HEK293T (cell line): ENCODE data around the gene FNTB.

Experiments used
- CTCF ChIA-PET: fragments of 350-600 bp; formaldehyde crosslinking; extraction: SDS; loops from one replicate; lab custom pipeline; 2021; ENCODE audit warnings: antibody characterized with exemption, inconsistent platforms; lab: Yijun Ruan, JAX
- POLR2A ChIA-PET: fragments of 350-600 bp; formaldehyde crosslinking; extraction: SDS; loops from one replicate; lab custom pipeline; 2020; ENCODE audit warnings: antibody characterized with exemption, inconsistent platforms; lab: Yijun Ruan, JAX
- DNase-seq: peaks from one replicate; pipeline ENCODE4 v3.0.0; 2012; ENCODE audit warnings: mixed read lengths; ENCODE audit errors: extremely low spot score
- ARNT ChIP-seq: fragments of 450-650 bp; IDR thresholded peaks from 2 replicates; pipeline ENCODE4 v1.6.1; 2017; ENCODE audit warnings: mild to moderate bottlenecking
- BHLHE40 ChIP-seq: fragments of 450-650 bp; IDR thresholded peaks from 2 replicates; pipeline ENCODE4 v1.6.1; 2016; ENCODE audit warnings: mild to moderate bottlenecking, moderate library complexity, borderline replicate concordance
- CTBP1 ChIP-seq: fragments of 450-650 bp; IDR thresholded peaks from 2 replicates; pipeline ENCODE4 v1.6.1; 2016; ENCODE audit warnings: borderline replicate concordance
- ELF4 ChIP-seq: fragments of 450-650 bp; IDR thresholded peaks from 2 replicates; pipeline ENCODE4 v1.6.1; 2017; ENCODE audit warnings: antibody characterized with exemption
- FOXA1 ChIP-seq: fragments of 450-650 bp; IDR thresholded peaks from 2 replicates; pipeline ENCODE4 v1.6.1; 2016; ENCODE audit warnings: mild to moderate bottlenecking
- FOXK2 ChIP-seq: fragments of 450-650 bp; IDR thresholded peaks from 2 replicates; pipeline ENCODE4 v1.6.1; 2016; ENCODE audit warnings: mild to moderate bottlenecking
- FOXM1 ChIP-seq: fragments of 450-650 bp; IDR thresholded peaks from 2 replicates; pipeline ENCODE4 v1.6.1; 2017; ENCODE audit warnings: mild to moderate bottlenecking, borderline replicate concordance
- HDGF ChIP-seq: fragments of 450-650 bp; IDR thresholded peaks from 2 replicates; pipeline ENCODE4 v1.6.1; 2017; ENCODE audit warnings: antibody characterized with exemption, borderline replicate concordance
- L3MBTL2 ChIP-seq: fragments of 450-650 bp; conservative IDR thresholded peaks from 2 replicates; pipeline ENCODE4 v1.6.1; 2016; ENCODE audit warnings: mild to moderate bottlenecking
- LEF1 ChIP-seq: fragments of 450-650 bp; IDR thresholded peaks from 2 replicates; pipeline ENCODE4 v1.6.1; 2017; ENCODE audit warnings: mild to moderate bottlenecking, borderline replicate concordance
- NFRKB ChIP-seq: fragments of 450-650 bp; IDR thresholded peaks from 2 replicates; pipeline ENCODE4 v1.6.1; 2016; ENCODE audit warnings: mild to moderate bottlenecking, moderate library complexity
- SP1 ChIP-seq: fragments of 450-650 bp; IDR thresholded peaks from 2 replicates; pipeline ENCODE4 v1.6.1; 2017
- SUZ12 ChIP-seq: fragments of 450-650 bp; IDR thresholded peaks from 2 replicates; pipeline ENCODE4 v1.6.1; 2016; ENCODE audit warnings: mild to moderate bottlenecking
- TARDBP ChIP-seq: fragments of 450-650 bp; IDR thresholded peaks from 2 replicates; pipeline ENCODE4 v1.6.1; 2016
- ZNF384 ChIP-seq: fragments of 450-650 bp; IDR thresholded peaks from 2 replicates; pipeline ENCODE4 v1.6.1; 2016
- TF ChIP-seq, protein P1 (sequence below): fragments of 450-650 bp; IDR thresholded peaks from 2 replicates; pipeline ENCODE4 v1.6.1; 2016

FNTB gene

GRCh38 chr14:64993266-64993930 is 6.7 kb downstream of the FNTB start:
- POLR2A ChIA-PET, result interaction anchor here (0.6 kb wide), 1 partner anchor 8 kb away, joined by 3 read pairs; no protein-coding TSS in a partner anchor
- no peak for TF ChIP-seq TARDBP
- TF ChIP-seq ELF4, result no peak
- no peak for TF ChIP-seq FOXK2
- no peak for TF ChIP-seq NFRKB
- TF ChIP-seq SP1, result no peak
- CTCF ChIA-PET, result interaction anchor here (2.3 kb wide), 1 partner anchor 27 kb away, joined by 9 read pairs; no protein-coding TSS in a partner anchor
- DNase-seq, result no peak

GRCh38 chr14:64994540-64994939 is 7.8 kb downstream of the FNTB start:
- CTCF ChIA-PET, result interaction anchor here (2.3 kb wide), 1 partner anchor 26 kb away, joined by 9 read pairs; no protein-coding TSS in a partner anchor
- POLR2A ChIA-PET, result interaction anchor here (1.5 kb wide), 1 partner anchor 8 kb away, joined by 7 read pairs; no protein-coding TSS in a partner anchor
- no peak for DNase-seq
- TF ChIP-seq, protein P1, sequence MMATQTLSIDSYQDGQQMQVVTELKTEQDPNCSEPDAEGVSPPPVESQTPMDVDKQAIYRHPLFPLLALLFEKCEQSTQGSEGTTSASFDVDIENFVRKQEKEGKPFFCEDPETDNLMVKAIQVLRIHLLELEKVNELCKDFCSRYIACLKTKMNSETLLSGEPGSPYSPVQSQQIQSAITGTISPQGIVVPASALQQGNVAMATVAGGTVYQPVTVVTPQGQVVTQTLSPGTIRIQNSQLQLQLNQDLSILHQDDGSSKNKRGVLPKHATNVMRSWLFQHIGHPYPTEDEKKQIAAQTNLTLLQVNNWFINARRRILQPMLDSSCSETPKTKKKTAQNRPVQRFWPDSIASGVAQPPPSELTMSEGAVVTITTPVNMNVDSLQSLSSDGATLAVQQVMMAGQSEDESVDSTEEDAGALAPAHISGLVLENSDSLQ, result no peak
- TF ChIP-seq NFRKB (no peak), HDGF (no peak), LEF1 (no peak), ZNF384 (no peak), FOXA1 (no peak), SP1 (no peak), FOXM1 (no peak), BHLHE40 (no peak), FOXK2 (no peak), CTBP1 (no peak), SUZ12 (no peak), ELF4 (no peak), TARDBP (no peak), L3MBTL2 (no peak), ARNT (no peak)

GRCh38 chr14:64995291-64995690 is 8.6 kb downstream of the FNTB start:
- ChIA-PET POLR2A (interaction anchor here (1.5 kb wide), 1 partner anchor 9 kb away, joined by 7 read pairs; no protein-coding TSS in a partner anchor), CTCF (interaction anchor here (0.6 to 2.3 kb wide), 2 partner anchors 25 to 41 kb away, joined by 3 to 9 read pairs; no protein-coding TSS in a partner anchor)
- no peak for DNase-seq
- no peak for TF ChIP-seq TARDBP
- no peak for TF ChIP-seq ELF4
- TF ChIP-seq FOXA1, result no peak
- no peak for TF ChIP-seq SUZ12
- no peak for TF ChIP-seq NFRKB
- no peak for TF ChIP-seq LEF1
- no peak for TF ChIP-seq FOXM1

DNA sequence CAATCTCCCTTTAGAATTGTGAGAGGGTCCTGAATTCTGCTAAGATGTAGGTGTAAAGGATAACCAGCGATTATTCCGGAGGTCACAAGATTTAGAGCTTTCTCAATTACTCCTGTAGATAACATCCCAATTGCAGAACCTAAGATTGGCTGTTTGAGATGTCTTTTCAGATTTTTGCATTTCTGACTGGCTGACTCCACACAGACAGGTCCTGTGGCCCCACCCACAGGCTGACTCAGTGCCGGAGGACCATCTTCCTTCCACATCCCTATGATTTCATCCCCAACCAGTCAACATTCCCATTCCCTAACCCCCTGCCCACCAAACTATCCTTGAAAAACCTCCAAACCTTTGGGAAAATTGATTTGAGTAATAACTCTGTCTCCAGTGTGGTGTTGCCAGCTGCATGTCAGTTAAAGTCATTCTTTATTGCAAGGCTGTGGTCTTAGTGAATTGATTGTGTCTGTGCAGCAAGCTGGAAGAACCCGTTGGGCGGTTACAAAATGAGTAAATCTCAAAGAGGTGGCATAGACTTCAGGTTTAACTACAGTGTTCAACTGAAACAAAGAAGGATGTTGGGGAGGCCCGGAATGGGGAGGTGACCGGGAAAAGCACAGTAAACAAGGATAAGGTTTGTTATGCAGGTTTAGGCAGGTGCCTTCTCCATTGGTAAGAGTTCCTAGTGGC is 10.6 kb downstream of the FNTB start:
- DNase-seq, result no peak
- ChIA-PET POLR2A (no interaction called here), CTCF (interaction anchor here (0.7 to 1.2 kb wide), 3 partner anchors 11 to 134 kb away, joined by 3 to 4 read pairs (median 4); partner anchors contain the start of gene FNTB)
- TF ChIP-seq ARNT (no peak), NFRKB (no peak), FOXM1 (no peak)
- TF ChIP-seq, protein P1, result 0 out of 2 replicates have a peak, but pooled peaks have one; percentile 27

- POLR2A ChIA-PET, result interaction anchor here (0.8 to 2.5 kb wide), 2 partner anchors 8 to 12 kb away, joined by 3 to 12 read pairs; partner anchors contain the start of gene FNTB
- DNase-seq, result no peak
- TF ChIP-seq FOXM1 (no peak), ZNF384 (no peak), FOXK2 (no peak), TARDBP (no peak), L3MBTL2 (no peak), HDGF (no peak)
- CTCF ChIA-PET, result interaction anchor here (1.2 kb wide), 1 partner anchor 12 kb away, joined by 4 read pairs; the partner anchor contains the start of gene FNTB
Measured at GRCh38 chr14:64998455-64998931, 11.8 kb downstream of the FNTB start.

DNA sequence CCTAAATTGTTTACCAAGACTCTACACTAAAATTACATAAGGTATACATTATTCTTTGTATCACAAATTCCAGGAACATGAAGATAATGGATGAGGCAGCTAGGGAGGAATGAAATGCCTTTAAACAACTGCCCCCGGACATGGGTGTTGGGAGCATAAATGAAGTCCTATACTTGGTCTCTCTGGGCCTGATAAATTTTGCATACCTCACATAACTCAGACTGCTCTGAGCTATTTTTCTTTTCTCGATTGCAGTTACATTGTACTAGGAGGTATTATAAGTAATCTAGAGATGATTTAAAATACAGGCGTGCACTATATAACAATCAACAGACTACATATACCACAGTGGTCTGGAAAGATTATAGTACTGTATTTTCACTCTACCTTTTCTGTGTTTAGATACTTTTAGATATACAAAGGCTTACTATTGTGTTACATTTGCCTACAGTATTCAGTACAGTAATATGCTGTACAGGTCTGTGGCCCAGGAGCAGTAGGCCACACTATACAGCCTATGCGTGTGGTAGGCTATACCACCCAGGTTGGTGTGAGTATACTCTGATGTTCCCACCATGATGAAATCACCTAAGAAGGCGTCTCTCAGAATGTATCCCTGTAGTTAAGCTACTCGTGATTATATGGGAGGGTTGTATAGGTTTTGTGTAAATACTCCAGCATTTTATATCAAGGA is 14.3 kb downstream of the FNTB start:
- POLR2A ChIA-PET, result interaction anchor here (0.6 to 1.4 kb wide), 2 partner anchors 8 to 14 kb away, joined by 3 to 9 read pairs; no protein-coding TSS in a partner anchor
- no peak for TF ChIP-seq FOXM1
- no peak for TF ChIP-seq CTBP1
- no peak for TF ChIP-seq ARNT
- TF ChIP-seq ELF4, result no peak
- no peak for TF ChIP-seq FOXK2
- no peak for TF ChIP-seq L3MBTL2
- no peak for TF ChIP-seq SP1
- no peak for TF ChIP-seq BHLHE40
- TF ChIP-seq ZNF384, result no peak
- TF ChIP-seq, protein P1, result no peak
- no peak for TF ChIP-seq HDGF
- TF ChIP-seq LEF1, result no peak
- TF ChIP-seq FOXA1, result no peak
- DNase-seq, result no peak
- CTCF ChIA-PET, result interaction anchor here (0.6 to 2.0 kb wide), 4 partner anchors 14 to 77 kb away, joined by 3 to 10 read pairs (median 6); partner anchors contain the start of gene FNTB
